B cell (primary cell): ENCODE results near the gene ELOB.

Experiments used
- CTCF ChIP-seq: fragments of 200-600 bp; IDR thresholded peaks from one replicate; pipeline ENCODE4 v1.8.0; 2022; ENCODE audit warnings: antibody characterized with exemption, mild to moderate bottlenecking
- EZH2 ChIP-seq: IDR thresholded peaks from 2 replicates; pipeline ENCODE4 v1.6.1; 2012; ENCODE audit warnings: borderline replicate concordance, low read depth, mild to moderate bottlenecking, moderate library complexity, low read length; ENCODE audit not compliant: insufficient read depth, poor library complexity, severe bottlenecking

GRCh38 chr16:2804728-2805127 lies 27.6 kb upstream of the ELOB start:
- TF ChIP-seq EZH2 = no peak
- no peak for TF ChIP-seq CTCF
